ENCODE data around the gene LIPC. TPM values are rescaled to one million over a fixed set of nuclear protein-coding genes. Genes with fewer than 3 reads are reported as not detected.

Gene LIPC
- total and polyA plus RNA-seq, 9 of the 15 experiments (the other 6 are each of a cell fraction or from before 2014, with no cell fraction given), result 0.07 to 0.41 (median 0.11) TPM; not detected in 2

DNA sequence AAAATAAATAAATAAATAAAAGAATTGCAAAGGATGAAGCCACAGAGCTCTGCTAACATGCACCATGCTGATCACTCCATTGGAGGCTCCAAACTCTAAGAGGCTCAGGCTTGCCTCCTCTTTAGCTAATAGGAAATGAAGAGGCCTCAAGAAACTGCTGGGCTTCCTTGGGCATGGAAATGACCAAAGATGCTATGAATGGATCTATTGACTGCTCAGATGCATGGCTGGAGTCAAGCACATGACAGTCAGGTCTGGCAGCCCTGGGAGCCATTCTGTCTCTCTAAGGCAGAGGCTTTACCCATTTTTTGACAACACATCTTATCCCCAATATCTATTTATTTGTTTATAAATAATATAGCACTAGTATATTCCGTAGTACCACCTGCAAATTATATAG is 5.3 kb upstream of the LIPC start:
- H3K36me3 ChIP-seq (ENCODE audit: control insufficient read depth, insufficient read depth, low read length), result no peaks in the 10 kb centered on the region
- intact Hi-C loops (cut with micrococcal nuclease) (no loop called here), in situ Hi-C loops (cut with MboI) (no loop called here)
- H3K4me2 ChIP-seq (ENCODE audit: insufficient read depth, low read length), result no peak overlapping the region
- no peaks in the 10 kb centered on the region for H3K9me1 ChIP-seq (ENCODE audit: control insufficient read depth, insufficient read depth, low read length)
- POLR2A ChIA-PET, result interaction anchor here (0.8 to 1.1 kb wide), 2 partner anchors 11 to 84 kb away, joined by 3 to 4 read pairs; no protein-coding TSS in a partner anchor
- no peak overlapping the region for H3K27ac ChIP-seq (ENCODE audit: extremely low read depth, low read depth, low read length)
- TF ChIP-seq ZNF124 (CRISPR knock-in tag; IDR thresholded peaks at IDR 0.05) (no peak), RB1 (IDR thresholded peaks at IDR 0.05; ENCODE audit: low read depth) (no peak), TEAD4 (IDR thresholded peaks at IDR 0.05; ENCODE audit: low read length) (no peak), TEAD4 (CRISPR knock-in tag; IDR thresholded peaks at IDR 0.05; ENCODE audit: borderline replicate concordance) (no peak), RBM14 (IDR thresholded peaks at IDR 0.05; ENCODE audit: borderline replicate concordance, insufficient read depth, low read depth, low read length) (no peak), SUPT5H (IDR thresholded peaks at IDR 0.05) (no peak), ZNF282 (CRISPR knock-in tag; IDR thresholded peaks at IDR 0.05) (no peak), CTBP1 (IDR thresholded peaks at IDR 0.05; ENCODE audit: borderline replicate concordance) (no peak), CAMTA2 (CRISPR knock-in tag; conservative IDR thresholded peaks at IDR 0.05) (no peak), GABPB2 (CRISPR knock-in tag; conservative IDR thresholded peaks at IDR 0.05) (no peak)
- TF ChIP-seq, protein P1, sequence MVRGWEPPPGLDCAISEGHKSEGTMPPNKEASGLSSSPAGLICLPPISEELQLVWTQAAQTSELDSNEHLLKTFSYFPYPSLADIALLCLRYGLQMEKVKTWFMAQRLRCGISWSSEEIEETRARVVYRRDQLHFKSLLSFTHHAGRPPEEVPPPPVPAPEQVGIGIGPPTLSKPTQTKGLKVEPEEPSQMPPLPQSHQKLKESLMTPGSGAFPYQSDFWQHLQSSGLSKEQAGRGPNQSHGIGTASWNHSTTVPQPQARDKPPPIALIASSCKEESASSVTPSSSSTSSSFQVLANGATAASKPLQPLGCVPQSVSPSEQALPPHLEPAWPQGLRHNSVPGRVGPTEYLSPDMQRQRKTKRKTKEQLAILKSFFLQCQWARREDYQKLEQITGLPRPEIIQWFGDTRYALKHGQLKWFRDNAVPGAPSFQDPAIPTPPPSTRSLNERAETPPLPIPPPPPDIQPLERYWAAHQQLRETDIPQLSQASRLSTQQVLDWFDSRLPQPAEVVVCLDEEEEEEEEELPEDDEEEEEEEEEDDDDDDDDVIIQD (CRISPR knock-in tag; IDR thresholded peaks at IDR 0.05), result no peak
- TF ChIP-seq, protein P2, sequence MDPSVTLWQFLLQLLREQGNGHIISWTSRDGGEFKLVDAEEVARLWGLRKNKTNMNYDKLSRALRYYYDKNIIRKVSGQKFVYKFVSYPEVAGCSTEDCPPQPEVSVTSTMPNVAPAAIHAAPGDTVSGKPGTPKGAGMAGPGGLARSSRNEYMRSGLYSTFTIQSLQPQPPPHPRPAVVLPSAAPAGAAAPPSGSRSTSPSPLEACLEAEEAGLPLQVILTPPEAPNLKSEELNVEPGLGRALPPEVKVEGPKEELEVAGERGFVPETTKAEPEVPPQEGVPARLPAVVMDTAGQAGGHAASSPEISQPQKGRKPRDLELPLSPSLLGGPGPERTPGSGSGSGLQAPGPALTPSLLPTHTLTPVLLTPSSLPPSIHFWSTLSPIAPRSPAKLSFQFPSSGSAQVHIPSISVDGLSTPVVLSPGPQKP (CRISPR knock-in tag; IDR thresholded peaks at IDR 0.05), result no peak
- TF ChIP-seq, protein P3, sequence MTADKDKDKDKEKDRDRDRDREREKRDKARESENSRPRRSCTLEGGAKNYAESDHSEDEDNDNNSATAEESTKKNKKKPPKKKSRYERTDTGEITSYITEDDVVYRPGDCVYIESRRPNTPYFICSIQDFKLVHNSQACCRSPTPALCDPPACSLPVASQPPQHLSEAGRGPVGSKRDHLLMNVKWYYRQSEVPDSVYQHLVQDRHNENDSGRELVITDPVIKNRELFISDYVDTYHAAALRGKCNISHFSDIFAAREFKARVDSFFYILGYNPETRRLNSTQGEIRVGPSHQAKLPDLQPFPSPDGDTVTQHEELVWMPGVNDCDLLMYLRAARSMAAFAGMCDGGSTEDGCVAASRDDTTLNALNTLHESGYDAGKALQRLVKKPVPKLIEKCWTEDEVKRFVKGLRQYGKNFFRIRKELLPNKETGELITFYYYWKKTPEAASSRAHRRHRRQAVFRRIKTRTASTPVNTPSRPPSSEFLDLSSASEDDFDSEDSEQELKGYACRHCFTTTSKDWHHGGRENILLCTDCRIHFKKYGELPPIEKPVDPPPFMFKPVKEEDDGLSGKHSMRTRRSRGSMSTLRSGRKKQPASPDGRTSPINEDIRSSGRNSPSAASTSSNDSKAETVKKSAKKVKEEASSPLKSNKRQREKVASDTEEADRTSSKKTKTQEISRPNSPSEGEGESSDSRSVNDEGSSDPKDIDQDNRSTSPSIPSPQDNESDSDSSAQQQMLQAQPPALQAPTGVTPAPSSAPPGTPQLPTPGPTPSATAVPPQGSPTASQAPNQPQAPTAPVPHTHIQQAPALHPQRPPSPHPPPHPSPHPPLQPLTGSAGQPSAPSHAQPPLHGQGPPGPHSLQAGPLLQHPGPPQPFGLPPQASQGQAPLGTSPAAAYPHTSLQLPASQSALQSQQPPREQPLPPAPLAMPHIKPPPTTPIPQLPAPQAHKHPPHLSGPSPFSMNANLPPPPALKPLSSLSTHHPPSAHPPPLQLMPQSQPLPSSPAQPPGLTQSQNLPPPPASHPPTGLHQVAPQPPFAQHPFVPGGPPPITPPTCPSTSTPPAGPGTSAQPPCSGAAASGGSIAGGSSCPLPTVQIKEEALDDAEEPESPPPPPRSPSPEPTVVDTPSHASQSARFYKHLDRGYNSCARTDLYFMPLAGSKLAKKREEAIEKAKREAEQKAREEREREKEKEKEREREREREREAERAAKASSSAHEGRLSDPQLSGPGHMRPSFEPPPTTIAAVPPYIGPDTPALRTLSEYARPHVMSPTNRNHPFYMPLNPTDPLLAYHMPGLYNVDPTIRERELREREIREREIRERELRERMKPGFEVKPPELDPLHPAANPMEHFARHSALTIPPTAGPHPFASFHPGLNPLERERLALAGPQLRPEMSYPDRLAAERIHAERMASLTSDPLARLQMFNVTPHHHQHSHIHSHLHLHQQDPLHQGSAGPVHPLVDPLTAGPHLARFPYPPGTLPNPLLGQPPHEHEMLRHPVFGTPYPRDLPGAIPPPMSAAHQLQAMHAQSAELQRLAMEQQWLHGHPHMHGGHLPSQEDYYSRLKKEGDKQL (CRISPR knock-in tag; IDR thresholded peaks at IDR 0.05; ENCODE audit: borderline replicate concordance), result no peak
- no peak for FAIRE-seq
- no peak overlapping the region for H2AFZ ChIP-seq (ENCODE audit: low read depth, low read length)
- no peaks in the 10 kb centered on the region for H3K27me3 ChIP-seq (ENCODE audit: control insufficient read depth in 2 of 2, insufficient read depth in 2 of 2, low read length in 2 of 2)
- no peaks in the 10 kb centered on the region for H3K9me3 ChIP-seq (replicated peaks; ENCODE audit: control insufficient read depth, insufficient read depth, low read depth, low read length)
- BruUV-seq (replicated peaks), result no TSS peak
- no peak for ATAC-seq
- H4K20me1 ChIP-seq (replicated peaks; ENCODE audit: control insufficient read depth, insufficient read depth, low read length), result no peaks in the 10 kb centered on the region
- H3K4me1 ChIP-seq (replicated peaks in 1 of 2; ENCODE audit: control insufficient read depth in 2 of 2, insufficient read depth in 2 of 2, low read length in 2 of 2), result peaks cover 18 to 32% of the 10 kb centered on the region in 2 experiments
- 75% methylated on average over 1 of the region's 1 CpG for WGBS (ENCODE audit: insufficient coverage, low coverage, missing lambda C conversion rate)
- CTCF ChIA-PET (ENCODE audit: low intra/inter-chr PET ratio), result no interaction called here
- H3K9ac ChIP-seq (ENCODE audit: insufficient read depth in 1 of 2, low read depth in 2 of 2, low read length in 2 of 2), result no peak overlapping the region
- H3K79me2 ChIP-seq (ENCODE audit: control insufficient read depth, insufficient read depth, low read length), result no peaks in the 10 kb centered on the region
- no peak for DNase-seq (ENCODE audit: extremely low read depth in 1 of 4, low spot score in 3 of 4)
- H3K4me3 ChIP-seq, result no peak overlapping the region
